Activated CD8-positive, alpha-beta T cell treated with anti-CD3 and anti-CD28 coated beads for 36 hours (primary cell): ENCODE data around the gene ISLR. TPM values are rescaled to one million over a fixed set of nuclear protein-coding genes. Genes with fewer than 3 reads are reported as not detected.
A peak's percentile ranks its signal among the peaks of the same experiment; 100 is the strongest.

Experiments
- ATAC-seq: fragments of 200-7000 bp; cut with Tn5 transposase; one replicate; pipeline ENCODE4 v1.10.0; 2021; ENCODE audit warnings: mild to moderate bottlenecking, moderate library complexity
- CTCF ChIA-PET: fragments of 350-600 bp; sonication (Branson Sonifier 250); formaldehyde crosslinking; loops from one replicate; lab custom pipeline; 2021; ENCODE audit warnings: antibody characterized with exemption; lab: Charles Lee
- POLR2A ChIA-PET: fragments of 350-600 bp; sonication (Branson Sonifier 250); formaldehyde crosslinking; loops from one replicate; lab custom pipeline; 2021; ENCODE audit warnings: antibody characterized with exemption; lab: Charles Lee
- DNase-seq: peaks from one replicate; pipeline ENCODE4 v3.0.0-alpha.2; 2020
- H3K27ac Mint-ChIP-seq: one replicate; pipeline ENCODE4 v1.8.0; 2021; ENCODE audit warnings: mild to moderate bottlenecking, mixed read lengths
- H3K27me3 Mint-ChIP-seq: one replicate; pipeline ENCODE4 v1.8.0; 2021; ENCODE audit warnings: mixed read lengths
- H3K36me3 Mint-ChIP-seq: one replicate; pipeline ENCODE4 v1.8.0; 2021; ENCODE audit warnings: low read depth, mixed read lengths
- H3K4me1 Mint-ChIP-seq: one replicate; pipeline ENCODE4 v1.8.0; 2021; ENCODE audit warnings: low read depth, mixed read lengths
- H3K4me3 Mint-ChIP-seq: one replicate; pipeline ENCODE4 v1.8.0; 2021; ENCODE audit warnings: mild to moderate bottlenecking, moderate library complexity, mixed read lengths
- H3K9me3 Mint-ChIP-seq: one replicate; pipeline ENCODE4 v1.8.0; 2021; ENCODE audit warnings: mixed read lengths
- CTCF ChIP-seq: fragments of 200-600 bp; IDR thresholded peaks from one replicate; pipeline ENCODE4 v1.8.0; 2022; ENCODE audit warnings: antibody characterized with exemption, mild to moderate bottlenecking
- intact Hi-C: fragments of 100-400 bp; cut with micrococcal nuclease; formaldehyde crosslinking; loops from one replicate; pipeline ENCODE4 v1.10.0; 2022
- total RNA-seq, 2 experiments: library from RNA; stranded (reverse); gene quantifications; one replicate each; pipeline ENCODE4 v1.2.3, GENCODE V29; 2021

ISLR gene
- total RNA-seq, 2 experiments from 2014 or later = not detected

- no peak overlapping the region for H3K4me3 Mint-ChIP-seq
- POLR2A ChIA-PET = no interaction called here
- ATAC-seq (no peak), DNase-seq (peak; percentile 42)
- CTCF ChIA-PET = interaction anchor here (0.7 to 3.4 kb wide), 6 partner anchors 9 to 187 kb away, joined by 3 to 19 read pairs (median 4); no protein-coding TSS in a partner anchor
- intact Hi-C loops = no loop called here
- no peaks in the 10 kb centered on the region for H3K9me3 Mint-ChIP-seq
- peaks cover 77% of the 10 kb centered on the region for H3K27me3 Mint-ChIP-seq
- H3K4me1 Mint-ChIP-seq = peaks cover 37% of the 10 kb centered on the region
- H3K27ac Mint-ChIP-seq = no peak overlapping the region
- no peaks in the 10 kb centered on the region for H3K36me3 Mint-ChIP-seq
- peak; percentile 47 for TF ChIP-seq CTCF
These were observed 39.0 kb upstream of the ISLR start for GRCh38 chr15:74134387-74135027.

- Mint-ChIP-seq H3K36me3 (no peaks in the 10 kb centered on the region), H3K4me1 (peaks cover 35% of the 10 kb centered on the region), H3K9me3 (no peaks in the 10 kb centered on the region), H3K27ac (no peak overlapping the region), H3K27me3 (peaks cover 71% of the 10 kb centered on the region), H3K4me3 (peak overlapping the region; percentile 15)
- DNase-seq = no peak
- TF ChIP-seq CTCF = no peak
- no peak for ATAC-seq
- intact Hi-C loops = no loop called here
- ChIA-PET CTCF (interaction anchor here (0.7 to 3.4 kb wide), 3 partner anchors 82 to 186 kb away, joined by 3 to 19 read pairs (median 3); no protein-coding TSS in a partner anchor), POLR2A (no interaction called here)
These were observed 38.4 kb upstream of the ISLR start for GRCh38 chr15:74135041-74135565.

- POLR2A ChIA-PET = no interaction called here
- CTCF ChIA-PET = interaction anchor here (3.4 kb wide), 1 partner anchor 185 kb away, joined by 19 read pairs; no protein-coding TSS in a partner anchor
- no peak overlapping the region for H3K27ac Mint-ChIP-seq
- H3K4me3 Mint-ChIP-seq = peak overlapping the region; percentile 56
- H3K4me1 Mint-ChIP-seq = peaks cover 30% of the 10 kb centered on the region
- H3K9me3 Mint-ChIP-seq = no peaks in the 10 kb centered on the region
- TF ChIP-seq CTCF = no peak
- intact Hi-C loops = no loop called here
- ATAC-seq = no peak
- peaks cover 57% of the 10 kb centered on the region for H3K27me3 Mint-ChIP-seq
- no peaks in the 10 kb centered on the region for H3K36me3 Mint-ChIP-seq
- no peak for DNase-seq
These were observed 37.0 kb upstream of the ISLR start for GRCh38 chr15:74136540-74136813.

GRCh38 chr15:74136814-74137536 lies 36.5 kb upstream of the ISLR start:
- H3K4me1 Mint-ChIP-seq = peaks cover 30% of the 10 kb centered on the region
- H3K36me3 Mint-ChIP-seq = no peaks in the 10 kb centered on the region
- H3K27me3 Mint-ChIP-seq = peaks cover 53% of the 10 kb centered on the region
- intact Hi-C loops = no loop called here
- DNase-seq = no peak
- H3K27ac Mint-ChIP-seq = no peak overlapping the region
- no peak for TF ChIP-seq CTCF
- ChIA-PET CTCF (no interaction called here), POLR2A (no interaction called here)
- H3K9me3 Mint-ChIP-seq = no peaks in the 10 kb centered on the region
- no peak for ATAC-seq
- peak overlapping the region; percentile 56 for H3K4me3 Mint-ChIP-seq

- DNase-seq (no peak), ATAC-seq (no peak)
- TF ChIP-seq CTCF = no peak
- ChIA-PET POLR2A (no interaction called here), CTCF (interaction anchor here (1.9 kb wide), 1 partner anchor 165 kb away, joined by 5 read pairs; no protein-coding TSS in a partner anchor)
- Mint-ChIP-seq H3K36me3 (no peaks in the 10 kb centered on the region), H3K4me1 (peaks cover 26% of the 10 kb centered on the region), H3K27ac (no peak overlapping the region), H3K9me3 (no peaks in the 10 kb centered on the region), H3K4me3 (no peak overlapping the region), H3K27me3 (peaks cover 47% of the 10 kb centered on the region)
- intact Hi-C loops = no loop called here
These were observed 36.0 kb upstream of the ISLR start for GRCh38 chr15:74137537-74137894.
